Measurements from ENCODE around the gene METTL6.
"Not testable (repeated sequence)": the region's sequence is repeated elsewhere in the genome, so short reads cannot be mapped to it uniquely, and the experiment has no call there.

Gene METTL6, protein sequence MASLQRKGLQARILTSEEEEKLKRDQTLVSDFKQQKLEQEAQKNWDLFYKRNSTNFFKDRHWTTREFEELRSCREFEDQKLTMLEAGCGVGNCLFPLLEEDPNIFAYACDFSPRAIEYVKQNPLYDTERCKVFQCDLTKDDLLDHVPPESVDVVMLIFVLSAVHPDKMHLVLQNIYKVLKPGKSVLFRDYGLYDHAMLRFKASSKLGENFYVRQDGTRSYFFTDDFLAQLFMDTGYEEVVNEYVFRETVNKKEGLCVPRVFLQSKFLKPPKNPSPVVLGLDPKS

DNA sequence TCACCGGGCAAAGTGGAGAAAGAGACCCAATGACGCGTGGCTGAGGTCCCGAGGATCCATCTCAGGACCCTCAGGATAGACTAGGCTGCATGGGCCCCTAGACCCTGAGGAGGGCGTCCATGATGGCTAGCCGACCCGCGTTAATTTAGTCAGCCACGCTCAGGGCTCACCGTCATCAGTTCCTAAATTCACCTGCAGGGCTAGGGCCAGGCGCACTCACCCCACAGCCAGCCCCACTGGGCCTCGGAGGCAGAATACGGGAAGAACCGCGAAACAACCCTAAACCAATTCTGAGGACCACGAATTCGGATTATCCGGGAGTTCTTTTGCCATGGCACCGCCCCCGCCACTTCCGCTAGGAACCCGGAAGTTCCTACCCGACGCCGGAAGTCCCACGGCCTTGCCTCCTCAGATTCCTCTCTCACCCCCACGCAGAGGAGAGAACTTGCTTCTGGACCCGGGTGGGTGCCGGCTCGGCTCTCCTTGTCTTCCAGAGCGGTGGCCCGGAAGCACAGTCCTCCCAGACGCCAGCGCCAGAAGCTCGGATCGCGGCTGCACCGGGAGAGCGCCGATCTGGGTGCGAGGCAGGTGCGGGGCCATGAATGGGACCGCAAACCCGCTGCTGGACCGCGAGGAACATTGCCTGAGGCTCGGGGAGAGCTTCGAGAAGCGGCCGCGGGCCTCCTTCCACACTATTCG lies at the start of gene METTL6, which contains the start of gene EAF1:
Gene METTL6 (minus strand): TSS at position 363 of the 699 bp plus-strand sequence. CDS start 1,033 bp downstream, outside the sequence.
Gene EAF1 (plus strand): TSS at position 417 of the 699 bp plus-strand sequence. CDS start 182 bp downstream, at position 599.
- no peak for DNase-seq

DNA sequence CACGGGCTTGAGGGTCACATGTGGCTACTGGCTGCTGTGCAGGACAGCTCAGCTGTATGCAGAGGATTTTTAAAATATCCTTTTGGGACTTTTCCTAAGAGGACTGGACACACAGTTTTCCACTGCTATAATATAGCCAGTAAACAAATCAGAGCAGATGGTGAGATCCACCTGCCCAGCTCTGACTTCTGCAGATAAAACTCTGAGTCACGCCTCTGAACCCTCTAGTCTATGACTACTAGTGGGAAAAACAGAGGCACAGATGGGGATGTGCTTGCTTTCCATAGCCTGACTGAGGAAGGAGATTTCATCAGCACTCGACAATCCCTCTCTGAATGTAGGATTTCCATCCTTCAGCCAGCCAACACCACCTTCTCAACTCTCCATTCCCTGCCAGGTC lies 49.0 kb upstream of the METTL6 start:
- DNase-seq = no peak

DNA sequence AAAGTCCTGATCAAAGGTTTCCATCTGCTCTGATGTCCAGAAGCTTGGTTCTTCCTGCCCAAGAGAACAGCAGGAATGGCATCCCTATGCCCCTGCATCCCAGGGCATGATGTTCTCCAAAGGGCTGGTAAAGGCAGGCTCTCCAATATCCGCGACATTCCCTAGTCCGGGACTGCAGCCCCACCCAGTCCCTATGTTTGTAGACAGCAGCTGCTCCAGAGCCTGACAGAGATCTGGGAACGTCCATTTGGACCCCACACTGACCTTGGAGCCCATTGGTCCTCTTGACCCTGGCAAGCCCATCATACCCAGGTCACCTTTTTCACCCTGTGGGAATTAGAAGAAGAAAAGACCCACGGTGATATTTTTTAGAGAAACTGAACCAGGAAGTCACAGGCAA lies 47.8 kb upstream of the METTL6 start:
- no peak for DNase-seq

- DNase-seq = no peak
Measured at GRCh38 chr3:15471861-15472260, 44.5 kb upstream of the METTL6 start.

DNA sequence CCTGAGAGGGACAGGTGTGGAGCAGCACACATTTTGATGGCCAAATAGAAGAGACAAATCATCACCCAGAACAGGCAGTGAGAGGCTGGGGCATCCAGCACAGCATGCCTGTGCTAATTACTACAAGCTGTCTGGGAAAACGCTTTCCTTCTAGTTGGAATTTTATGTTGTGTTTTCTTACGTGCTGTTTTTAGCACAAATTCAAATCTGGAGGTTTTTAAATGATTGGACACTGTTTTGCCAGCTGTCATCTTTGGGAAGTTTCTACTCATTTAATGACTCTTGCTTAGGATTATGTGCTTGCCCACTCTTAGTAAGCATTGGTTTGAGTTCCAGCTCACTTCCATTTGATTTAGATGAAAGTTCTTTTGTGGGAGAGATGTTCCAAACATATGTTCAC lies 43.5 kb upstream of the METTL6 start:
- DNase-seq = no peak

DNA sequence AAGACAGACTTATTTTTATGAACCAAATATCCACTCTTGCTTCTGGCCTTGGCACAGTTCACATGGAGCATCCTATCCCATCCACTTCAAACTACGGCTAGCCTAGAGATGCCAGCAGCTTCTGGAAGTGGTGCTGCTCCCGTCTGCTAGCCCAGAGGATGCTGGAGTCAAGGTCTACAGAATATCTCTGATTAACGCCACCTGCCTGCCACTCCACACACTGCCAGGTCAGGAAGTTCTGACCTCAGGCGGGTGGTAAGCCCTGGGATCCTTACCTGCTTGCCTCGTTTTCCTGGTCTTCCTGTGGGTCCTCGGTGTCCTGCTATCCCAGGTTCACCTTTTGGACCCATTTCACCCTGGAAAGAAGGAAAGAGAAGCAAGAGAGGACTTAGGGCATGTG lies 42.9 kb upstream of the METTL6 start:
- DNase-seq = no peak

GRCh38 chr3:15467227-15468181 lies 40.2 kb upstream of the METTL6 start:
- DNase-seq = no peak

DNA sequence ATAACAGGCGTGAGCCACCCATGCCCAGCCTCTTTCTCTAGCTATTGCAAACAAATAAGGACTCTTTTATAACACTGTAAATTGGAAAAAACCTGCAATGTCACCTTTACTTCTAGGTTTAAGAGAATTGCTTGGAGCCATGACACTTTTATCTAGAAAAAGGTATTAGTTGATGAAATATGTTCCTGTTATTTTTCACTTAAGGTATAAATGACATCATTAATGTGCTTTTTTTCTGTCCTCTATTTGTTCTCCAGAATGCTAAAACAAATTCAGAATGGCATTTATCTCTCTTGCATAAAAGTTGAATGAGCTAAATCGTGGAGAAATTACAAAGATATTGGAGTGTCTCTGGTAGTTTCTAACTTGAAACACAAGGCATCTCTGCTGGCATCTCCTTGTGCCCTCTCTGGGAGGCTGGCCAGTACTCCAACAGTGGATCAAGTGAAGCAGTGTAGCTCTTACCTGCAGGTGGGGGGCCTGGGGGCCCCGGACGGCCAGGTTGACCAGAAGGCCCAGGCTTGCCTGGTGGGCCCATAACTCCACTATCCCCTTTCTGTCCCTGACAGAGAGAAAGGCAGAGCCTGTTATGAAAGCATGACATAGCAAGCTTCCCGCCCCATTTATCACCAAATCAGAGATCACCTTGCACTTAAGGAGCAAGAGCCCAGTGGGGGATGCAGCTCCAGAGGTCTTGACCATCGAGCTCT lies 38.7 kb upstream of the METTL6 start:
- DNase-seq = no peak

GRCh38 chr3:15462451-15462850 lies 35.1 kb upstream of the METTL6 start:
- DNase-seq = no peak

DNA sequence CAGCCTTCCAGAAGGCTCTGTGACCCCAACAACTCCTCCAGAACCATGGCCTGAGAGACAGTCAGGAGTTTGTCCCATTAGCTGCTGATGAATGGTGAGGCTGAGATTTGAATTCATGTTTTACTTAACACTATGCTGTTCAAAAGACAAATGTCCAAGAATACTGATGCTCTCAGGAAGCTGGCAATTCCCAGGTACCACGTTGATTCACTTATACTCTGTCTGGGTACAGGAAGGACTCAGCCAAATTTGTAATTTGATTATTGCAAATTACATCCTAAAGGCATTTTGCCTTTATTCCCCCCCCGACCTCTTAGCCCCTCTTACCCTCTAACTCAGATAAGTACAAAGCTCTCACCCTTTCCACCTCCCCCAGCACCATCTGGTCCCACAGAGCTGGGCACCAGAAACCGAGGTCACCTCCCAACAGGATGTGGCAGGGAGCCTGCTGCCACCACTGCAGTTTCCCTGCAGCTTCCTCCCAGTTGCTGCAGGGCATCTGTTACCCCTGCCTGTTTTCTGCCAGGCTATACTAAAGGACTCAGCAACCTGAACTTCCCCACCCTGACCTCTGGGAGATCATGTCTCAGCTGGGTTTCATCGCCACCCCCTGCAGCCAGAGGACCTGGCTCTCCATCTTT lies 33.7 kb upstream of the METTL6 start:
- DNase-seq = no peak

DNA sequence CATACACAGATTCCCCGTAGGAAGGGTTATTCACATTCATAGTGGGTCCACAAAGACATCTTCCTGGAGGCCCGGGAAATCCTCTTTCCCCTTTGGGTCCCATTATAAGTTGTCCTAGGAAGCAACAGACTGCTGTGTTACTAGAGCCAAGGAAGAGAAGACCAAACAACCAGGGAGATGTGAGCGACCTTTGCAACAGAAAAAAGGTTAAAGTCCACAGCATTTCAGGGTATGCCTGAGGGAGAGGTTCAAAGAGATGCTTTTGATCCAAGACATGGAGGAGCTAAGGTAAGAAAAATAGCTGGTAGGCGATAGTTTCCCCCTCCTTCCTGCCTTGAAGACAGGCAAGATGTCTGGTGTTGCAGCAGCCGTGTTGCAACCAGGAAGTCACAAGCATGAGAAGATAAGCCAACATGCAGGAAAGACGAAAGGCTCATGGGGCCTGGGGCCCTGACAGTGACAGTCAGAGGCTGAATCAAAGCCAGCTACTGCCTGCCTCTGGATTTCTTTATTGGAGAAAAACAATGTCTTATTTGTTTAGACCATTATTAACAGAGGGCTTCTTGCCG lies 31.0 kb upstream of the METTL6 start:
- no peak for DNase-seq

- not testable (repeated sequence) for DNase-seq
Measured at GRCh38 chr3:15456915-15457314, 29.6 kb upstream of the METTL6 start.

DNA sequence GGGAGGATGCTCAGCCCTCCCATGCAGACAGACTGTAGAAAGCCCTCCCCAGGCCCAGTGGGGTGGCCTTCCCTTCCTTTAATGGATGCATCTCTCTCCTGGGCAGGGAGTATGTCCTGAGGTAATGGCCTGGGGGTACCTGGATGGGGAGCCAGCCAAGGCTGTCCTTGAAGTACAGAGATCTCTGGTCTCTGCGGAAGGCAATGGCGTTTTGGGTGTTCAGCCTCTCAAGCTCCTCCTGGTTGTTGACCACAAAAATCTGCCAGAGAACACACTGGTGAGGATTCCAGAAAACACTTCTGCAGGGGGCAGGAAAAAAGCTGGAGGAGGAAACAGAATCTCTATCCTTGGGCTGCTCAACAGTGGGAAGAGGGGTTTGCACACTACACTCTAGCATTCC lies 29.0 kb upstream of the METTL6 start:
- DNase-seq = no peak

- no peak for DNase-seq
Measured at GRCh38 chr3:15455756-15456155, 28.4 kb upstream of the METTL6 start.

- no peak for DNase-seq
Measured at GRCh38 chr3:15454965-15455364, 27.6 kb upstream of the METTL6 start.

GRCh38 chr3:15453991-15454625 lies 26.8 kb upstream of the METTL6 start:
- DNase-seq = no peak

DNA sequence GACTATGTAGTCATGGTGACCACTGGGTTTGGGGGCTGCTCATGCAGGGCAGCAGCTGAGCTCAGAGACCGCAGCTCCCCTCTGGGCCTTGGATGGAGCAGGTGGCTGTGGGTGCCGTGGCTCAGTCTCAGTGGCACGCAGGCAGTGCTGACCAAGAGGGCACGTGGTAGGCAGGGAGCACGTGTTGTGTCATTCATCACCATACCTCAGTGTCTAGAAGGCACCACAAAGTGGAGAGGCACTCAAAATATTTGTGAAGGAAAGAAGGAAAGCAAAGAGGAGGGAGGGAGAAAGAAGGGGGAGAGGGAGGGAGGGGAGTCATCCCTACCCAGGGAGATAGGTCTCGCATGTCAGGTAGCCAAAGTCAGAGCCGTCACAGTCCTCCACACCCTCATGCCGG lies 26.2 kb upstream of the METTL6 start:
- no peak for DNase-seq

GRCh38 chr3:15452961-15453360 lies 25.6 kb upstream of the METTL6 start:
- DNase-seq = no peak

DNA sequence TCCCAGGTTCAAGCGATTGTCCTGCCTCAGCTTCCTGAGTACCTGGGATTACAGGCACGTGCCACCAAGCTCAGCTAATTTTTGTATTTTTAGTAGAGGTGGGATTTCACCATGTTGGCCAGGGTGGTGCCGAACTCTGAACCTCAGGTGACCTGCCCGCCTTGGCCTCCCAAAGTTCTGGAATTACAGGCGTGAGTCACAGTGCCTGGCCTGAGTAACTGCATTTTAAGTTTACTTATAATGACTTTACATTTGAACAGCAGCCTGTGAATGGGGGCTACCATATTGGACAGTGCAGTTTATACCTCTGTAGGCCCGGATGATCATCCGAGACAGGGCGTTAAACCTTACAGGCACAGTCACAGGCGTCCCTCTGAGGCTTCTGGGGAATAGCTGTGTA lies 24.8 kb upstream of the METTL6 start:
- DNase-seq = no peak

- DNase-seq = no peak
Measured at GRCh38 chr3:15451216-15452113, 24.1 kb upstream of the METTL6 start.

Measured in NCI-H2081 treated with DMSO at 0.1 percent for 48 hours (cell line).